Ovary (tissue), 3 donors: ENCODE results near the gene DCAF10.

Experiments used
- POLR2A ChIP-seq: fragments of 450-650 bp; IDR thresholded peaks from one replicate; pipeline ENCODE4 v1.6.1; 2017; ENCODE audit warnings: antibody characterized with exemption, mild to moderate bottlenecking, moderate library complexity
- TF ChIP-seq, protein P1 (sequence below), 3 donors: fragments of 450-650 bp in 2 of 3; fragments of 200-600 bp in 1 of 3; IDR thresholded peaks; one replicate each; pipeline versions ENCODE4 v1.5.1 to v1.8.0; 2016 to 2022; ENCODE audit warnings: antibody characterized with exemption in 3 of 3, mild to moderate bottlenecking in 1 of 3
- donor health status: DM: no; HTN: no; CAD: no.

DNA sequence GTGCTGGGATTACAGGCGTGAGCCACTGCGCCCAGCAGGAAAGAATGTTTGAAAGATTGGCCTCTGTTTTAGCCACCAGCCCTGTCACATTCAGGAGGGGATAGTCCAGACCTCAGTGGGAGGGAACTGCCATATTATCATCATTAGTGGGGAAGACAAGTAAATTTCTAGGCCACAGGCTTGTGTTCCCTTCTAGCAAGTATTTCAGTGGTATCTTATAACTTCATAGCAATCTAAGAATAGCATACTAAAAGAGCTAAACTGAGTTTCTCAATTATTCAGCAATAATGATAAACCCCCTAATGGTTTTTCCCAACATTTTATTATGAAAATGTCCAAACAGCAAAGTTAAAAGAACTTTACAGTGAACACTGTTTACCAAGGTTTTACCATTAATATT, 73.4 kb downstream of the DCAF10 start:
- TF ChIP-seq, protein P1, sequence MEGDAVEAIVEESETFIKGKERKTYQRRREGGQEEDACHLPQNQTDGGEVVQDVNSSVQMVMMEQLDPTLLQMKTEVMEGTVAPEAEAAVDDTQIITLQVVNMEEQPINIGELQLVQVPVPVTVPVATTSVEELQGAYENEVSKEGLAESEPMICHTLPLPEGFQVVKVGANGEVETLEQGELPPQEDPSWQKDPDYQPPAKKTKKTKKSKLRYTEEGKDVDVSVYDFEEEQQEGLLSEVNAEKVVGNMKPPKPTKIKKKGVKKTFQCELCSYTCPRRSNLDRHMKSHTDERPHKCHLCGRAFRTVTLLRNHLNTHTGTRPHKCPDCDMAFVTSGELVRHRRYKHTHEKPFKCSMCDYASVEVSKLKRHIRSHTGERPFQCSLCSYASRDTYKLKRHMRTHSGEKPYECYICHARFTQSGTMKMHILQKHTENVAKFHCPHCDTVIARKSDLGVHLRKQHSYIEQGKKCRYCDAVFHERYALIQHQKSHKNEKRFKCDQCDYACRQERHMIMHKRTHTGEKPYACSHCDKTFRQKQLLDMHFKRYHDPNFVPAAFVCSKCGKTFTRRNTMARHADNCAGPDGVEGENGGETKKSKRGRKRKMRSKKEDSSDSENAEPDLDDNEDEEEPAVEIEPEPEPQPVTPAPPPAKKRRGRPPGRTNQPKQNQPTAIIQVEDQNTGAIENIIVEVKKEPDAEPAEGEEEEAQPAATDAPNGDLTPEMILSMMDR (IDR thresholded peaks at IDR 0.05): no peak
- TF ChIP-seq POLR2A: no peak
